HEK293 (cell line): Measurements from ENCODE around the gene RPS6KA1.

Experiments
- CTCF ChIP-seq: fragments of 450-650 bp; formaldehyde crosslinking; IDR thresholded peaks from 2 replicates; pipeline ENCODE4 v1.5.1; 2016; ENCODE audit warnings: missing biosample characterization, missing genetic modification characterization
- EGR2 ChIP-seq: fragments of 450-650 bp; formaldehyde crosslinking; IDR thresholded peaks from 2 replicates; pipeline ENCODE4 v1.5.1; 2016; ENCODE audit warnings: low read depth, missing biosample characterization, missing genetic modification characterization
- GLIS2 ChIP-seq: fragments of 450-650 bp; formaldehyde crosslinking; IDR thresholded peaks from 2 replicates; pipeline ENCODE4 v1.5.1; 2016; ENCODE audit warnings: missing biosample characterization, missing genetic modification characterization
- TCF7L2 ChIP-seq: IDR thresholded peaks from 2 replicates; pipeline ENCODE4 v1.6.1; 2011; ENCODE audit warnings: low read depth, mild to moderate bottlenecking, inconsistent platforms, low read length, moderate library complexity, borderline replicate concordance
- TRIM28 ChIP-seq: IDR thresholded peaks from 2 replicates; pipeline ENCODE4 v1.6.1; 2011; ENCODE audit warnings: low read length, control low read depth, borderline replicate concordance
- ZNF24 ChIP-seq: fragments of 450-650 bp; formaldehyde crosslinking; IDR thresholded peaks from 2 replicates; pipeline ENCODE4 v1.5.1; 2016; ENCODE audit warnings: missing biosample characterization, missing genetic modification characterization
- ZNF274 ChIP-seq, 2 experiments: fragments of 200-500 bp in 1 of 2; fragments of 450-650 bp in 1 of 2; sonication (Bioruptor generic) in 1 of 2; formaldehyde crosslinking in 1 of 2; IDR thresholded peaks; 2 replicates each; pipeline versions ENCODE4 v1.5.1 to v1.6.1; 2014 to 2016; ENCODE audit warnings: borderline replicate concordance in 1 of 2, inconsistent platforms in 1 of 2, low read length in 1 of 2, missing biosample characterization in 1 of 2, missing genetic modification characterization in 1 of 2
- ZNF791 ChIP-seq: fragments of 450-650 bp; formaldehyde crosslinking; IDR thresholded peaks from 2 replicates; pipeline ENCODE4 v1.5.1; 2016; ENCODE audit warnings: missing biosample characterization, missing genetic modification characterization

- no peak for TF ChIP-seq TRIM28
- TF ChIP-seq TCF7L2, result no peak
- TF ChIP-seq ZNF24 (tag by site-specific recombination), result no peak
- TF ChIP-seq CTCF (tag by site-specific recombination), result no peak
- no peak for TF ChIP-seq EGR2
- no peak for TF ChIP-seq ZNF274 (IDR thresholded peaks at IDR 0.05; ENCODE audit: low read length)
- TF ChIP-seq ZNF274 (tag by site-specific recombination; IDR thresholded peaks at IDR 0.05; ENCODE audit: borderline replicate concordance), result no peak
- no peak for TF ChIP-seq ZNF791 (tag by site-specific recombination)
- no peak for TF ChIP-seq GLIS2 (tag by site-specific recombination)
Measured at GRCh38 chr1:26544126-26544525, 14.6 kb downstream of the RPS6KA1 start.
